Measurements from ENCODE around the gene ENO3. TPM values are rescaled to one million over a fixed set of nuclear protein-coding genes. Genes with fewer than 3 reads are reported as not detected.

ENO3 gene
- total and polyA plus RNA-seq, 4 donors = 4.9 to 17.1 (median 7.7) TPM

DNA sequence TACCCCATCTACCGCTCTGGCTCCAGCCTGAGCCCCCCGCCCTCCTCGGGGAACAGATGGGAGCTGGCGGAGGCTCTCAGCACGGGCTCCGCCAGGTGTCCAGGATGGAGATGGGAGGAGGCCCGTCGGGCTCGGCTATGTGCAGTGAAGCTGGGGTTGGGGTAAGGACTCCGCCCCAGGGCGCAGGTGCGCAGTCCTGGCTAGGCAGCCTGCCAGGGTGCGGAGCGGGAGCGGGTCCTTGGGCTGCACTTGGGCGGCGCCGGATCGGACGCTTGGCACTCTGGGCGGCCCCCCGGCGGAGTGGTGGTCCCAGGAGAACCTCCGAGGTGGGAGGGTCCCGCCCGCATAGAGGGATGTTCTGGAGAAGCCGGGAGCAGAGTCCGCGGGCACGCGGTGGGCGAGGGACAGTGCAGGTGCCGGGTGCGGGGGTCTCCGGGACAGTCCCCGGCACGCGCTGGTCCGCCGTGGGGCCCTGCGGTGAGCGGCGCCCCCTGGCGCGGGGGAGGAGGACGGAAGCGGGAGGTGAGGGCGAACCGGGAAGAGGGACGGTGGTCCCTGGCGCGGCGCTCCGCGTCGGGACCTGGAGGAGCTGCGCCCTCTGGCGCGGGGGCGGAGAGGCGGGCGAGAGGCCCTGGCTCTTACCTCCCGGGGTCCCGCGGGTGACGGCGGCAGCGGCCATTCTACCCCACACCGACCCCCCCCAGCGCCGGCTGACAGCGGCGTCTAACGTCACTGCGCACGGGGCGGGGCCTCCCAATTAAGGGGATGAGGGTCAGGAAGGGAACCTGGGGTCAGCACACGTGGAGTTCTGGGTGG is 36.2 kb downstream of the ENO3 start, which contains the start of gene CAMTA2:
Gene CAMTA2, minus strand, starts transcription at position 725 of the 816 bp plus-strand sequence. CDS start 1,453 bp downstream, outside the sequence.
- Histone ChIP-seq H3K27ac (ENCODE audit: low read depth, low read length) (peak within 1 kb of the TSS; percentile 89), H3K4me3 (ENCODE audit: low read depth, low read length) (peak within 1 kb of the TSS; percentile 85), H3K36me3 (ENCODE audit: control insufficient read depth, insufficient read depth, low read length) (peaks cover 20% of the 10 kb centered on the region), H3K27me3 (ENCODE audit: control insufficient read depth, insufficient read depth, low read length) (no peaks in the 10 kb centered on the region), H3K4me1 (ENCODE audit: control insufficient read depth, insufficient read depth, low read length) (peaks cover 34% of the 10 kb centered on the region), H3K9me3 (ENCODE audit: control insufficient read depth, insufficient read depth, low read length) (no peaks in the 10 kb centered on the region)
- DNase-seq (ENCODE audit: low read depth in 4 of 6, low spot score in 6 of 6) = peak in 4 of 6 donors; percentile 61 to 93 (median 83)
- WGBS (ENCODE audit: insufficient coverage) = under 1% methylated on average over 77 of the region's 78 CpGs

DNA sequence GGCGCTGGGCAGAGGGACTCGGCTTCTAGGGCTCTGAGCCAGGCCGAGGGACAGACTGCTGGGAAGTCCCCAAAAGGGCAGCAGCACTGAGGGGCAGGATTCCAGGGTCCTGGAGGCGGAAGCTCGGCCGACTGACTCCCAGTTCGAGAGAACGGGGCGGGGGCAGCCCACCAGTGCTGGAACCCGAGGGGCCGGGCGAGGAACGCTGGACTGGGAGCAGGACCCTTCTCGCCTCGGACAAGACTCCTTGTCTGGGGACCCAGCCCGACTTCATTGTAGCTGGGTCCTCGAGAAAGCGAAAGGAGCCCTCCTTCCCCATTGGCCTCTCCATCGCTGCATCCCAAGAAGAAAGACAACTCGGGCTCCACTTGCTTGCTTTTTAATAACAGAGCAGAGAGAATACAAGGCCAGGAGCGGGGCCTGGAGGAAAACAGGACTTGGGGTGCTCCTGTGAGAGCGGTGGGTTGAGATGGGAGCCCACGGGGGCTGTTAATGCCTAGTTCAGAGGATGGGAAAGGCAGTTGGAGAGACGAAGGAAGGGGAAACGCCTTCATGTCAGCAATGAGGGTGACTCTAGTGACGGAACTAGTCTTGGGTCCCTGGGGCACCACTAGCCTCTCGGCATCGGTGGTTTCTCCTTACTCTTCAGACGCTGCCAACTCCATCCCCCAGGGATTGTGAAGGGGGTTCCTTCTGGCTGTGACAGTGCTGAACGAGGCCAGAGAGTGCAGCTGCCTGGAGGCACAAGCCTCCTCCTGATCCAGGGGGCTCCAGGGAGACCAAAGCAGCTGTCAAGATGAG is 37.0 kb downstream of the ENO3 start:
- H3K4me1 ChIP-seq (ENCODE audit: control insufficient read depth, insufficient read depth, low read length) = peaks cover 34% of the 10 kb centered on the region
- peak overlapping the region; percentile 89 for H3K27ac ChIP-seq (ENCODE audit: low read depth, low read length)
- peak in 2 of 6 donors; percentile 45 to 62 for DNase-seq (ENCODE audit: low read depth in 4 of 6, low spot score in 6 of 6)
- H3K9me3 ChIP-seq (ENCODE audit: control insufficient read depth, insufficient read depth, low read length) = no peaks in the 10 kb centered on the region
- H3K36me3 ChIP-seq (ENCODE audit: control insufficient read depth, insufficient read depth, low read length) = peaks cover 12% of the 10 kb centered on the region
- H3K4me3 ChIP-seq (ENCODE audit: low read depth, low read length) = peak overlapping the region; percentile 85
- no peaks in the 10 kb centered on the region for H3K27me3 ChIP-seq (ENCODE audit: control insufficient read depth, insufficient read depth, low read length)
- WGBS (ENCODE audit: insufficient coverage) = 5% methylated on average over 26 of the region's 30 CpGs

DNA sequence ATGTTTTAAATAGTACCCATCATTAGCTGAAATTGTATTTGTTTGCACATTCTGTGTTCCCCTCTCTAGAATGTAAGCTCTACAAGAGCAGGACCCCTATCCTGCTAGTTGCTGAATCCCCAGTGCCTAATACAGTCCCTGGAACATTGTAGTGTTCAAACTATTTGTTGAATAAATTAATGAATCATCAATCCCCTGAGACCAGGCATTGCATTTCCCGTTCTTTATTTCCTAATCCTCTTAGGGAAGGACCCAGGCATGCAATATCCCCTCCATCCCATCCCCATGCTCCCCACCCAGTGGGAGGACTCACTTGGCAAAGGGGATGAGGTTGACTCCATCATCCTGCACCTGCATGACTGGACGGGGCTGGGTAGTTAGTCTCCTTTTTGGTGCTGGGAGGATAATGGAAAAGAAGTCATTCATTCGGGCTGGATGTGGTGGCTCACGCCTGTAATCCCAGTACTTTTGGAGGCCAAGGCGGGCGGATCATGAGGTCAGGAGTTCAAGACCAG is 43.2 kb downstream of the ENO3 start:
- H3K27ac ChIP-seq (ENCODE audit: low read depth, low read length) = no peak overlapping the region
- H3K27me3 ChIP-seq (ENCODE audit: control insufficient read depth, insufficient read depth, low read length) = no peaks in the 10 kb centered on the region
- DNase-seq (ENCODE audit: low read depth in 4 of 6, low spot score in 6 of 6) = no peak
- no peak overlapping the region for H3K4me3 ChIP-seq (ENCODE audit: low read depth, low read length)
- peaks cover 20% of the 10 kb centered on the region for H3K4me1 ChIP-seq (ENCODE audit: control insufficient read depth, insufficient read depth, low read length)
- H3K9me3 ChIP-seq (ENCODE audit: control insufficient read depth, insufficient read depth, low read length) = no peaks in the 10 kb centered on the region
- peaks cover 2% of the 10 kb centered on the region for H3K36me3 ChIP-seq (ENCODE audit: control insufficient read depth, insufficient read depth, low read length)
- no CpG with 5 or more reads among the region's 6 CpGs for WGBS (ENCODE audit: insufficient coverage)

DNA sequence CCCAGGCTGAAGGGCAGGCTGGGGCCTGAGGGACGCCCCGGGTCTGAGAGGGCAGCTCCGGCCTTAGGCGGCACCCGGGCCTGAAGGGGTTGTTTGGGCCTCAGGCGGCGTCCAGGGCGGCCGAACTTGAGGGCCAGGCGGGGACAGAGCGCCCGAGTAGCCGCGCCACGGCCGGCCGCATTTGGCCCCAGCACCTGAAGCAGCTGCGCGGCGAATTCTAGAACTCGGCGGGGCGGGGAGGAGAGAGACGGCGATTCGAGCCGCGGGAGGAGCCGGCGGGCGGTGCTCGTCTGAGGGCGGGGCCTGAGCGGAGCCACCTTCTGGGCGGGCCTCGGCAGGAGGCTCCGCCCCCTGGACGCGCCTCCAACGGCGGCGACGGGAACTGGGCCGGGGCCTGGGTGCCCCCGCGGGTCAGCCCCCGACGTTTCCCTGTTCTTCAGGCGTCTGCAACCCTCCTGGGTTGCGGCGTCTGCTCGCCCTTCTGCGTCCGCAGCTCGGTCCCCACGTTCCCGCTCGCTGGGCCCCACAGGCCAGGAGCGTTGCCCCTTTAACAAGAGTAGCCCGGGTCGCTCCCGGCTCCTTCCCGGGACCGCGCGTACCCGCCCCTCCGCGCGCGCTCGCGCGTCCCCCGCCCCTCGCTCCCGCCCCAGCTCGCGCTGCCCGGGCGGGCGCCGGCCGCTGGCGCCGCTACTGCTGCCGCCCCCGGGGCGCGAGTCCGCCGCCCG is 46.5 kb downstream of the ENO3 start, which contains the start of the genes INCA1 and KIF1C:
Gene INCA1, minus strand, starts transcription at position 221 of the 725 bp plus-strand sequence. CDS start 3,085 bp downstream, outside the sequence.
Gene KIF1C, plus strand, starts transcription at position 649 of the 725 bp plus-strand sequence. CDS start 2,297 bp downstream, outside the sequence.
- Histone ChIP-seq H3K27ac (ENCODE audit: low read depth, low read length) (peak within 1 kb of the TSS; percentile 90), H3K4me3 (ENCODE audit: low read depth, low read length) (peak within 1 kb of the TSS; percentile 66), H3K4me1 (ENCODE audit: control insufficient read depth, insufficient read depth, low read length) (peaks cover 30% of the 10 kb centered on the region), H3K36me3 (ENCODE audit: control insufficient read depth, insufficient read depth, low read length) (peaks cover 29% of the 10 kb centered on the region), H3K9me3 (ENCODE audit: control insufficient read depth, insufficient read depth, low read length) (no peaks in the 10 kb centered on the region), H3K27me3 (ENCODE audit: control insufficient read depth, insufficient read depth, low read length) (no peaks in the 10 kb centered on the region)
- peak; percentile 82 to 97 (median 84) for DNase-seq (ENCODE audit: low read depth in 4 of 6, low spot score in 6 of 6)
- under 1% methylated on average over 93 of the region's 93 CpGs for WGBS (ENCODE audit: insufficient coverage)

DNA sequence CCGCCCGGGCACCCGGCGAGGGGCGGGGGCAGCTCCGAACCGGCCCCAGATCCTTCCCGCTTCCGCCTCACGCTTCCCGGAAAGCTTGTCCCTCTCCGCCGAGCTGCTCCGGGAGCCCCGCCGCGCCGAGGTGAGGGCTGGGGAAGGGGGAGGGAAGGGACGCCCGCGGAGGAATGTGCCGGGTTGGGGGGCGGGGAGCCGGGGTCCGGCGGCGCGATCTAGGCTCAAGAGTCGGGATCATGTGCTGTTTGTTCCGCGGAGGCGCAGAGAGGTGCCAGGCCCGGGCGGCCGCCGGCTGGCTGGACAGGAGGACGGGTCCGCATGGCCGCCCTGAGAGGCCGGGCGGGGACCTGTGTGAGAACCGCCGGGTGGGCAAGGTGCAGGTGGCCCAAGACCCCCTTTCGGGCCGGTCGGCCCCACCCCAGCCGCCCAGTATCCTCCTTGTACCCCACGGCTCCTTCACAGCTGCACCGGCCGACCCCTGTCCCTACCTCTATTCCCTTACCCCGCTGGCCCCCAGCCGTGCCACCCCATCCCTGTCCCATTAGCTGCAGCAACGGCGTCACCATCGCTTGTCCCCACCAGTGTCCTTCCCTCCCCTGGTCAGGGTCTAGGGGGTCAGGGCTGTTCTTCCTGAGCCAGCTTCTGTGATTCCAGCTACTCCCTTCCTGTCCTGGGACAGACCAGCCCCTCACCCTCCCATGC is 47.3 kb downstream of the ENO3 start:
- DNase-seq (ENCODE audit: low read depth in 4 of 6, low spot score in 6 of 6) = peak in 1 of 6 donors; percentile 3
- Histone ChIP-seq H3K4me1 (ENCODE audit: control insufficient read depth, insufficient read depth, low read length) (peaks cover 30% of the 10 kb centered on the region), H3K9me3 (ENCODE audit: control insufficient read depth, insufficient read depth, low read length) (no peaks in the 10 kb centered on the region), H3K36me3 (ENCODE audit: control insufficient read depth, insufficient read depth, low read length) (peaks cover 36% of the 10 kb centered on the region), H3K27me3 (ENCODE audit: control insufficient read depth, insufficient read depth, low read length) (no peaks in the 10 kb centered on the region), H3K4me3 (ENCODE audit: low read depth, low read length) (peak overlapping the region; percentile 66), H3K27ac (ENCODE audit: low read depth, low read length) (no peak overlapping the region)
- WGBS (ENCODE audit: insufficient coverage) = under 1% methylated on average over 55 of the region's 55 CpGs

DNA sequence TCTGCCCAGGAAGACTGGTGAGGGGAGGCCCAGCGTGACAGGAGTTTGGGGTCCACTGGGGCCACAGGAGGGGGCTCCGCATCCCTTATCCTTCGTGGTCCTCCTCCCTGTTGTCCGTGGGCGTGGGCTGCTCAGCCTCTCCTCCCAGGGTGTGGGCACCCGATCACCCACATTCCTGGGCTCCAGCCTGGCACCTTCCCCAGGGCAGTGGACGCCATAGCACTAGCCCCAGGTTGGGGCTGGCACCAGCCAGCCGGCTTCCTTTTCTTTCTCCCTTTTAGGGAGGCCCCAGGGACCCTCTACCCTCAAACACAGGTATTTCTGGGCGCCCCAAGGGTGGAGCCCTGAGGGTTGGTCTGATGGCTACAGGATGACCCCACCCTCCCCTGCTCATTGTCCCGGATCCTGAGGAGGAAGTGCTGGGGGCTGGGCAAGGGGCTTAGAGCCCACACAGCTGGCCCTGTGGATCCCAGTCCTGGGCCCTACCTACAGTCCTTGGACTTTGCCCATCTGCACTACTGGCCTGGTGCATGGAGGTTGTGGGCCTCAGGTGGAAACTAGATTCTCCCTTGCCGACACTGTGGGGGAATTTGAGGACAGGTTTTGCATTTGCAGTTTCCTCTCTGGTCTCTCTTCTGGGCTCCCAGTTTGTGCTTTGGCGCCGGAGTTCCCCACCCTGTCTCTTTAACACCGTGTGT is 48.0 kb downstream of the ENO3 start:
- Histone ChIP-seq H3K27ac (ENCODE audit: low read depth, low read length) (no peak overlapping the region), H3K27me3 (ENCODE audit: control insufficient read depth, insufficient read depth, low read length) (no peaks in the 10 kb centered on the region), H3K4me1 (ENCODE audit: control insufficient read depth, insufficient read depth, low read length) (peaks cover 30% of the 10 kb centered on the region), H3K9me3 (ENCODE audit: control insufficient read depth, insufficient read depth, low read length) (no peaks in the 10 kb centered on the region), H3K4me3 (ENCODE audit: low read depth, low read length) (peak overlapping the region; percentile 66), H3K36me3 (ENCODE audit: control insufficient read depth, insufficient read depth, low read length) (peaks cover 43% of the 10 kb centered on the region)
- WGBS (ENCODE audit: insufficient coverage) = 21% methylated on average over 11 of the region's 14 CpGs
- DNase-seq (ENCODE audit: low read depth in 4 of 6, low spot score in 6 of 6) = peak in 1 of 6 donors; percentile 15

DNA sequence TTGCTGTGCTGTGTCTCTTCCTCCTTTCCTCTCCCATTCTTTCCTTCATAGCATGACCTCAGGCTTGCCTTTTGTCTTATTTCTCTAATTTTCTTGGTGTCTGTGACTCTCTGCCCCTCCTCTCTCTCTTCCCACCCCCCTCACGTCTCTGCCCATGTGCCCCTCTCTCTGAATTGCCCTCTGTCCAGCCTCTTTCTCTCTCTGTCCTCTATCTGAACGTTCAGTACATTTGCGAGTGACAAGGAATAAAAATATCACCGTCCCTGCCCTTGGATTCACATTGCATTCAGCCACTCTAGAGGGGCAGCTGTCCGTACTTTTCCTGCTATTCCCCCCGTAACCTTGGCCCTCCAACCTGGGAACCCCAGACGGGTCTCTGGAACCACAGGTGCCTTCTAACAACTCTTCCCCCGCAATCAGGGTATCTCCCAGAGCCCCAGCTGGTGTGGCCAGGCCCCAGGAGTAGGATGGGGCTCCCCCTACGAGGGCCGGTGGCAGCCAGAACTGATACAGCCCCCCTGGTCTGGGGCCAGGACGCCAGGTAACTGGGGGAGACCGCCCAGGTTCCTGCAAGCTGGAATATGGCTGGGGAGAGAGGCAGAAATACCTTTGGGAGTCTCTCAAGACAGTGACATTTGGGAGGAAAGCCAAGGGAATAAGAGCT is 48.6 kb downstream of the ENO3 start:
- H3K4me1 ChIP-seq (ENCODE audit: control insufficient read depth, insufficient read depth, low read length) = peaks cover 30% of the 10 kb centered on the region
- H3K27ac ChIP-seq (ENCODE audit: low read depth, low read length) = no peak overlapping the region
- no peaks in the 10 kb centered on the region for H3K27me3 ChIP-seq (ENCODE audit: control insufficient read depth, insufficient read depth, low read length)
- 81% methylated on average over 12 of the region's 12 CpGs for WGBS (ENCODE audit: insufficient coverage)
- peak overlapping the region; percentile 66 for H3K4me3 ChIP-seq (ENCODE audit: low read depth, low read length)
- H3K36me3 ChIP-seq (ENCODE audit: control insufficient read depth, insufficient read depth, low read length) = peaks cover 50% of the 10 kb centered on the region
- no peak for DNase-seq (ENCODE audit: low read depth in 4 of 6, low spot score in 6 of 6)
- H3K9me3 ChIP-seq (ENCODE audit: control insufficient read depth, insufficient read depth, low read length) = no peaks in the 10 kb centered on the region

DNA sequence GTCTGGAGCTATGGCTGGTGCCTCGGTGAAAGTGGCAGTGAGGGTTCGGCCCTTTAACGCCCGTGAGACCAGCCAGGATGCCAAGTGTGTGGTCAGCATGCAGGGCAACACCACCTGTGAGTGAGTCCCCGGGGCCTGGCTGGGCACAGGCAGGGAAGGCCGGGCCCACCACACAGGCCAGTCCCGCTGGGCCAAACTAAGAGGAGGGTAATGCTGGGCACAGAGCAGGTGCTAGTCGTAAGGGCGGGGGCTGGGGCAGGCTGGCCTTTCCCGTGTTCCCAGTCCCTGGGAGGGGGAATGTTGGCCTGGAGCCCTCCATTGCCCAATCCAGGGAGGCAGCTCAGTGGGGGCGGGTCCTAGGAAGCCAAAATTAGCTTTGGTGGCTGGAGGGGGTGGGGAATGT is 49.3 kb downstream of the ENO3 start:
- Histone ChIP-seq H3K4me1 (ENCODE audit: control insufficient read depth, insufficient read depth, low read length) (peaks cover 30% of the 10 kb centered on the region), H3K27ac (ENCODE audit: low read depth, low read length) (no peak overlapping the region), H3K27me3 (ENCODE audit: control insufficient read depth, insufficient read depth, low read length) (no peaks in the 10 kb centered on the region), H3K4me3 (ENCODE audit: low read depth, low read length) (no peak overlapping the region), H3K9me3 (ENCODE audit: control insufficient read depth, insufficient read depth, low read length) (no peaks in the 10 kb centered on the region), H3K36me3 (ENCODE audit: control insufficient read depth, insufficient read depth, low read length) (peaks cover 57% of the 10 kb centered on the region)
- WGBS (ENCODE audit: insufficient coverage) = 82% methylated on average over 10 of the region's 11 CpGs
- DNase-seq (ENCODE audit: low read depth in 4 of 6, low spot score in 6 of 6) = no peak

Data from spinal cord (tissue), 10 donors.